NCI-H2107 treated with DMSO at 0.1 percent for 48 hours (cell line): Measurements from ENCODE around the gene GRM4.
"Not testable (repeated sequence)": the region's sequence is repeated elsewhere in the genome, so short reads cannot be mapped to it uniquely, and the experiment has no call there.

Experiments
- DNase-seq: peaks from one replicate; lab custom pipeline; 2025; ENCODE audit not compliant: unreplicated experiment; lab: John Stamatoyannopoulos, UW

Gene GRM4

DNA sequence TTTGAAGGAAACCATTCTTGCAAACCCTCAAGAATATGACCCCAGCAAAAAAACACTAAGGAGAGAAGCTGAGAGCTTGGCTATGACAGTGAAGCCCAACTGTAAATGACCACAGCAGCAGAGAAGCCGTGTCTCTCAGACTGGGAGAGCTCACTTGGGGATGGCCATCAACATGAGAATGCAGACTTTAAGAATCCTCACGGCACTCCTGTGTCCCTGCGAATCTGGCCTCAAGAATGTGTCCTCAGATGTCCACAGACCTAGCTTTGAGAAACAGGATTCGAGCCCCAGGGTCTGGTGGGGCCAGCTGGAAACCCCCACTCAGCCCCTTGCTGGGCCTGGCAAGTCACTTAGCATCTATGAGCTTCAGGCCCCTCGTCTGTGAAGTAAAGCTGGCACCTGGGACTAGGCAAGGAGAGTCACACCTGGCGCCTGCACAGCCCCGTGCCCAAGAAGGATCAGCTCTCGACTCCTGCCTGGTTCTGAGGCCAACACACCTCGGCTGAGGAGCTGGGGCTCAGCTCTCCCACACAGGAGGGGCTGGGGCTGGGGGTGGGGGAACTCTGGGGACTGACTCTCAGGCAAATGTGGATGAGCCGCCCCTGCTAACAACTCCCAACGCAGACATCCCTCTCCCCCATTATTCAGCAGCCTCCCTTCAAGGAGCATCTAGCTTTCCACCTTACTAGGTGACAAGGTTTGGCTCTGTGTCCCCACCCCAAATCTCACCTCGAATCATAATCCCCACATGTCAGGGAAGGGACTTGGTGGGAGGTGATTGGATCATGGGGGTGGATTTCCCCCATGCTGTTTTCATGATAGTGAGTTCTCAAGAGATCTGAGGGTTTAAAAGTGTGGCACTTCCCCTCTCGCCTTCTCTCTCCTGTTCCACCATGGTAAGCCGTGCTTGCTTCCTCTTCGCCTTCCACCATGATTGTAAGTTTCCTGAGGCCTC is 97.7 kb downstream of the GRM4 start:
- no peak for DNase-seq

DNA sequence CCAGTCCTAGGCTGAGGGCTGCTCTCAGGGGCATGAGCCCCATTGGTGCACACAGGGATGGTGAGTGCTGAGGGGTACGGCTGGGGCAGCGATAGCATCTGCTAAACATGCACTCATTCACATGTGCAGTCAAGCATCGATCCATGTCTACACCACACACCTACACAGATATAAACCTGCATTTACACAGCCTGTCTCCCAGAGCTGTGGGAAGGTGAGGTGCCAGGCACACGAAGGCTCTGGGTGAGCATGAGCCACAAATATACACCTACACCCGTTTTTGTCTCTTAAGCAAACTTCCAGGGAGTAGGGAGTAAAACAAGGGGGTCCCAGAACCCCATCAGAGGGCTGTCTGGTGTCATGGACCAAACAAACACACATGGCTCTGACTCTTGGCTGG is 99.3 kb downstream of the GRM4 start:
- DNase-seq = no peak

DNA sequence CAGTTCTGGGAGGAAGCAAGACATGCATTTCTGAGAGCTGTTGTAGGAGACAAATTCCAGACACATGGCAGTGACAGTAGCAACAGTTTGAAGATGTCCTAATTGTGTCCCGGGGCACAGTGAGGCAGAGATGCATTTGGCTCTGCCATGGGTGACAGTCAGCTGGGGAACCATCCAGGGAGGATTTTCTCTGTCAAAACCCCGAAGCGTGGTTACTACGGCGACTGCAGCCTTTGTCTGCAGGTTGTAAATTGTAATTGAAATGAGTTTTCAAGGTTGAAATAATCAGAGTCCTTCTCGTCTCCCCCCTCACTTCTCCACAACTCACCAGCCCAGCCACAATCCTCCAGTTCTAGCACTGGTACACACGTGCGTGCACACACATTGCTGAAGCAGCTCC is 100.1 kb downstream of the GRM4 start:
- no peak for DNase-seq

DNA sequence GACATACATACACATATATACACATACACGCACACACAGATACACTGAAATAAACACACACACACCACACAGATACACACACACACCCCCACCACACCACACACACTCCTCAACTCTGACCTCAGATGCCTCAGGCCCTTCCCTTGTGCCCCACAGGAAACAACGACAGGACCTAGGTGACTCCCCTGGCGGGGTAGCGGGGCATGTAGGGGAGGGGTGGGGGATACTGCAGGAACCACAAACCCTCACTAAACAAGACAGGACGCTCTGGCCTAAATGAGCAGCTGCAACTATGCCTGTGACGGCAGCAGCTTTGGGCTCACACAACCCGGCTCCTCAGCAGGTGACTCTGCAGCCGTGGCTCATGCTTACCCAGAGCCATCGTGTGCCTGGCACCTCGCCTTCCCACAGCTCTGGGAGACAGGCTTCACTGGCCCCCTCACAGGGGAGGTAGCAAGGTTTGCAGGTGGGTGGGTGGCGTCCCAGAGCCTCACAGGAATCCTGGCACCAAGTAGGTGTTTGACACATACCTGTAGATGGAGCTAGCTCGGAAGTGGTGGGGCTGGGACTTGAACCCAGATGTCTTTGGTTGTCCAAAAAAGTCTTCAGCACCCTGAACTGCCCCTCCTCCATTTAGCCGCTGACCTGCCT is 100.8 kb downstream of the GRM4 start:
- DNase-seq = no peak

DNA sequence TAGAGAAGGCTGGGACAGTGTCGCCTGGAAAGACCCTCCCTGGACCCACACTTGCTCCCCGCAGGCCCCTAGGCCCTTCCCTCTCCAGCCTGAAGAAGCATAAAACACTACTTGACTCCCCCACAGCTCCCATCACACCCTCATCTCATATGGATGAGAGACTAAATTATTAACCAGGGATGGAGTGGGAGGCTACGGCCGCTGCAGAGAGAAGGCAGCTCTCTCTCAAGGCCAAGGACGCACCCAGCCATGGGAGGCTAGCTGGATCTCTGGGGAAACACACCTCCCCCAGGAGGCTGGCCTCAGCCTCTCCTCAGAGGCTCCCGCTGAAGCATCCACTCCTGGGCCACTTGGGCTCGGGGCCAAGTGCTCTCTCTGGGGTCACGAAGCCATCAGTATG is 102.5 kb downstream of the GRM4 start:
- no peak for DNase-seq

DNA sequence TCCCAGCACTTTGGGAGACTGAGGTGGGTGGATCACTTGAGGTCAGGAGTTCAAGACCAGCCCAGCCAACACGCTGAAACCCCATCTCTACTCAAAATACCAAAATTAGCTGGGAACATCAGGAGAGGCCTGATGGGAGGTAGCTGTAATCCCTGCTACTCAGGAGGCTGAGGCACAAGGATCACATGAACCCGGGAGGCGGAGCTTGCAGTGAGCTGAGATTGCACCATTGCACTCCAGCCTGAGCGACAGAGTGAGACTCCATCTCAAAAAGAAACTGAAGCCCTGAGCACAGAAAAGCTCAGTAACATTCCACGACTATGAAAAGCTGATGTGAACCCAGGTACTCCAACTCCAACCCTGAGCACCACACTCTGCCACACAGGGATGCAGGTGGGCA is 103.9 kb downstream of the GRM4 start:
- DNase-seq = not testable (repeated sequence)

DNA sequence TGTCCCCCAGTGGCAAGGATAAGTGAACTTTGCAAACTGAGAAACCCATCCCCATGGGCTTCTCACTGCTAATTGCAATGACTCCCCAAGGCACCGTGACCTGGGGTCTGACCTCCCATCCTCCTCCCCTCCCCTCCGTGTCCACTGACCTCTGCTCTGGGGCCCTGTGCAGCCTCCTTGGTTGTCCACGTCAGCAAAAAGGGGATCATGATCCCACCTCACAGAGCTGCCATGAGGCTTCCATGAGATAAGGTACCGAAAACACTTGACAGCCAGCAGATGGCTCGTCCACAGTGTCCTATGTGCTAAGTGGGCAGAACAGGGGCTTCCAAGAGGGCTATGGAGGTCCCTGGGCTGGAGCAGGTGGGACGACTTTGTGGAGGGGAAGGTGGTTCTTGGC is 104.5 kb downstream of the GRM4 start:
- no peak for DNase-seq

DNA sequence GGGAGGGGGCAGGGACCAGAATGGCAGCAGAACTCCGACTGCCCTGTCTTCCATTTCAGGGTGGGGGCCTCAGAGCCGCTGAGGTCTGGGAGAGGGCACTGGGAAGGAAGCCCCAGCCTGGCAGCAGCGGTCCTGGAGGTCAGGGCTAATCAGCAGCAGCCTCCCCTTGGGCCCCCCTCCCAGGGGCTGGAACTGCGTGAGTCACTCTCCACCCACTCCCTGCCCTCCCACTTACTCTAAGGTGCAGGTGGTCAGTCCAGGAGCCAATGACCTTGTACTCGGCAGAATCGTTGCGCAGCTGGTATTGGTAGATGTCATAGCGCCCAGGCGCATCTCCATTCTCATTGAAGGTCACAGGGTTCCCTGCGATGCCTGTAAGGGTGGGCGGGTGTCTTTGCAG is 105.9 kb downstream of the GRM4 start:
- DNase-seq = no peak

DNA sequence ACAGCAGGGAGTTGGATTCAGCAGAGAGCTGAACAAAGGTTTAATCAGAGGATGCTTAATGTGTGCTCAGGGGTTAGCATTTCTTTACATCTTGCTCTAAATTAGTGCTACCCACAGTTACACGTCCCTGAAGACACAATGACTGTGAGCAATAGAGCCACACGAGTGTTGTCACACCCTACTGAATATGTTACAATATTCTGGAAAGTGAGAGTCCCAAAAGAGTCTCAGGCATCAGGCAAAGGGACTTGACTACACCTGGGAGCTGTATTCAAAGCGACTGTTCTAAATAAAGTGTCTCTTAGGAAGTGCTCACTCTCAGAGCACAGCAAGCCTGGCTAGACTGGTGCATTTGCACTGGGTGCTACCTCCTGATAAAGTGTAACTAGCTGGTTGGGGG is 108.7 kb downstream of the GRM4 start:
- DNase-seq = no peak

DNA sequence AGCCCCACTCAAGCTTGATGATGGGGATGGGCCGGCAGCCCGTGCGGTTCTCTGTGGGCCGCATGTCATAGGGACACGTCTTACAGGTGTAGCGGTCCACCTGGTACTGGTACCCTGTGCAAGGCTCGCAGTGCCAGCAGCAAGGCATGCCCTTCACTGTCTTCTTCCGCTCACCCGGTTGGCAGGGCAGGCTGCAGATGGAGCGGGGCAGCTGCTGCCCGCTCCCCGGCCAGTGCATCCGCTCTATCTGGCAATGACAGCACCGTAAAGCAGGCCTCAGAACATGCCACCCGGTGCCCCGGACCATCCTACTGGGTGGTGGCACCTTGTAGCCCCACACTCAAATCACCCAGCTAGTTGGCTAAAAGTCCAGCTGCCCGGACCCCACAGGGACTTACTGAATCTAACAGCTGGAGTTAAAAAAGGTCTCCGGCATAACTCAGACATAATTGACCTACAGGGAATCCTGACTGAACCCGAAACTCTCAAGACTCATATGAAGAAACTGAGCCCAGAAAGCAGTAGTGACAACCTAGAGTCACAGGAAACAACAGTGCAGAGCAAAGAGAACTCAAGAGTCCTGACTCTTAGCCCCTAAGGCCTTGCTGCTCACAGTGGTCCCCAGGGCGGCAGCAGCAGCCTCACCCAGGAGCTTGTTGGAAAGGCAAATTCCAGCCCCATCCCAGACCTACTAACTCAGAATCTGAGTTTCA is 109.4 kb downstream of the GRM4 start:
- no peak for DNase-seq

DNA sequence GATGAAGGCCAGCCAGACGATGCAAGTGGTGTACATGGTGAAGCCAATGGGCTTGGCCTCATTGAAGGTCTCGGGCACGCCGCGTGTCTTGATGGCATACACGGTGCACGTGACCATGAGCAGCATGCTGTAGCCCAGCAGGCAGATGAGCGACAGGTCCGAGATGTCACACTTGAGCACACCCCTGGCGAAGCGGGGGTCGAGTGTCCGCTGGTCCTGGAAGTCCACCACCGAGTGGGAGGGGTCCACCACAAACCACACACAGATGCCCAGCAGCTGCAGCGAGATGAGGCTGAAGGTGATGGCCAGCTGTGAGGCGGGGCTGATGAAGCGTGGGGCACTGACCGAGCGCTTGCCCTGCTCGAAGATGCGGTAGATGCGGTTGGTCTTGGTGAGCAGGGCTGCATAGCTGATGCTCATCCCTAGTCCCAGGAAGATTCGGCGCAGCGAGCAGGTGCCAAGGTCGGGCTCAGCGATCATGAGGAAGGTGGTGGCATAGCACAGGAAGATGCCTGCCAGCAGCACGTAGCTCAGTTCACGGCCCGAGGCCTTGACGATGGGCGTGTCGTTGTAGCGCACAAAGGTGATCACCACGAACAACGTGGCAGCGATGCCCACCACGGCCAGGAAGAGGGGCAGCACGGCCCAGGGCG is 110.1 kb downstream of the GRM4 start:
- no peak for DNase-seq

DNA sequence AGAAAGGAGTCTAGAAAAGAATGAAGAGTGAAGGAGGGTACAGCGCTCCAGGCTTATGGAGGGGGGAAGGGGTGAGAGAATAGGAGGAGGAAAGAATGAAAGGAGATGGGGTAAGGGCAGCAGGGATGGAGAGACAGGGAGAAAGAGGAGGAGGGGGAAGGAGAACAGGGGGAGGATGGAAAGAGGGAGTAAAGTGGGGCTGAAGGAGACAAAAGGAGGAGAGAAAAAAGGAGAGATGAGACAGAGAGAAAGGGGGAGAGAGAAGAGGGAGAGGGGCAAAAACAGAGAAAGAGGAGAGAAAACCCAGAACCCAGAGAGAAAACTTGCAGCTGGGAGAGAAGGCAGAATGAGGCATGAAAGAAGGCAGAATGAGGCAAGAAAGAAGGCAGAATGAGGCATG is 110.7 kb downstream of the GRM4 start:
- no peak for DNase-seq

DNA sequence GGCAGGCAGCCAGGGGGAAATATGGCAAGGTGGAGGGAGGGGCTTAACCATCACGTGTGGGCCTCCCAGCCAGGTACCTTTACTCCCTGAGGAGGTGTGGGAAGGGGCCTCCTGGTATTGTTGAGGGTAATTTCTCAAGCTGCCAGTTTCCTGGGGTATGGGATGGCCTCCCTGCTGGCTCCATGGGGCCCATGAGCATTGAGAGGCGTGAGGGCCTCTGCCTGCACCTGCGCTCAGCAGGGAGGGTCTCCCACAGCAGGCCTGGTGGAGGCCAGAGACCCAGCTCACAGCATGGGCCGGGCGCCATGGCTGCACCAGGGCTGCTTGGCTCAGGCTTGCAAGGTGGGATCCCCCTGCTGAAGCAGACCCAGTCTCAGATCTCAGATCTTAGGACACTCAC is 113.0 kb downstream of the GRM4 start:
- no peak for DNase-seq

DNA sequence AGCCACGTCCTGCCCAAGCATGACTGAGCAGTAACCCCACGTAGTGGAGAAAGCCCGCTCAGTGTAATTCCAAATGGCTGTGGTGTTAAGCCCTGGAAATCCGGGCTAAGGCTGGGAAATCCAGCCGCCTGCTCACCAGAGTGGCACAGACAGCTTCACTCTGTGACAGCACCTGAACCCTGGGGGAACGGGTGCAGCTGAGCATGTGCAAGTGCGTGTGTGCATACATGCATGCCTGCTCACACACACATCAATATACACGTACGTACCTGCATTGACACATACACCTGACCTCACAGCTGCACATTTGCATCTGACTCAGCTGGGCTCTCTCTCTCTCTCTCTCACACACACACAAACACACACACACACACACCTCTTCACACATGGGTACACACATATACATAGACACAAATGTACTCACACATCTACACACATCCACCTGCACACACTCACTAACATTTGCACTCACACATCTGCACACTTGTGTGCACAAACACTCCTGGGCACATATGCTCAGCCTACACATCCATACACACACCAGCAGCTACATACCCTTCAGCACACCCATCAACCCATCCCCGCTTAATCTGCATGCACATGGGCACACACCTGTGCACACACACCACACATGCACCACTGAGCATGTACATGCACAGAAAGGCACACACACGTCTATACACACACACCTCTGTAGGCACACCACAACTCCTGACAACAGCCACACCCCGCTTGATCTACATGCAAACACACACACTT is 114.1 kb downstream of the GRM4 start:
- no peak for DNase-seq

DNA sequence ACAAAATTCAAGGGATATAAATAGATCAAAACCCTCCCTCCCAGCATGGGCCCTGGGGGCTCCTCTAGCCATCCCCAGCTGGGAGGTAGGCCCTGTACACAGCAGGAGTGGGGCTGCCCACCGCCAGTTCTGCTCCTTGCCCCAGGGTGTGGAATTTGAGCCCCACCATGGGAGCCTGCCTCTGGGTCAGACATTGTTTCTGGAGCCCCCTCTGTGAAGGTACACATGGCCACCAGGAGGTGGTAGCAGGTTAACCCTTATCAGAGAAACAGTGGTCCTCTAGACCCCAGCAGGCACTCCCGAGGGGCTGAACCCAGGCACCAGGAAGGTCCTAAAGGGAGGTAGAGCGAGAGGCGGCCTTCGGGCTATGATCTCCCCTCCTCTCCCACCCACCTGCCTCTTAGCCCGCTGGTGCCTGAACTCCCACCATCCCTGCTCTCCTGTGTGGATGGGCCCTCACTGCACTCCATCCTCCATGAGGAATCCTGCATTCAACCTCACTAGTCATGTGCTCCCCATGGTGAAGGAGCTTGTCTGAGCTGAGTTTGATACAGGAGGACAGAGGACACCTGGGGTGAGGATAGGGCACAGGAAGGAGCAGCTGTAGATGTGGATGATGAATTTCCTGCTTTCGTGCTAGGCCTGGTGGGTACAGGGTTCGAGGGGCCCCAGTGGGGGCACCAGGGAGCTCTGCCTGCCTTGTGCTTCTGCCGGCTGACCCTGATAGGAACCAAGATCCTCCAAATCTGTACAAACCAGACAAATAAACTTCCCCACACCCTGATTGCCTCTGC is 114.9 kb downstream of the GRM4 start:
- no peak for DNase-seq

DNA sequence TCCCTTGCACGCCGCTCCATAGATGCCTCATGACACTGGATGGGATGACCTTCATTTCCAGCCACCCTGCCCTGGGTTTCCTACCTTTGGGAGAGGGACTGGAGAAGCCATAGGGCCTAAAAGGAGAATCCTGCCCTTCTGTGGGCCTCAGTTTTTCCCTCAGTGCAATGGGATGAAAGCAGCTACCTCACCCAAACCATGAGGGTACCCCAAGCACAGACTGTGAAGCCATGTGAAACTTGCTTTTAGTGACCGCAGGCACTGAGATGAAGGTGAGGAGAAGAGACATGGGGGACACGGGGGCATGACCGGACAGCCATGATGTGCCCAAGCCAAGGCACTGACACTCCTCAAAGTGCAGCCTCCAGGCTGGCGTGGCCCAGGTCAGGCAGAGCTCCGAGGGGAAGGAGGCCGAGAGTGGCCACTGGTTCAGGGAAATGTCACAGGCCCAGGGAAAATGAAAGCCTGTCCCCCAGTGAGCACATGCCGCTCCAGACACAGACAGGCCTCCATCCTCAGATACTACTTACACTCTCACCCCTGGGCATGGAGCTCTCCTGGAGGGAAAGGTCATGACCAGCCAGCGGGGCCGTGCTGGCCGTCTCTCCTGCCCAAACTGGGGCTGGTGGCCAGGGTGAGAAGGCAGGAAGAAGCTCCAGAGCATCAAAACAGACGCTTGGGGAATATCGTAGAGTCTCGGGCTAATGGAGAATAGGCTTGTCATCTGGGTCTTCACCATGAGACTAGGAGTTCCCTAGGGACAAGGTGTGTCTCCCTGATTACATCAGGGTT is 116.2 kb downstream of the GRM4 start:
- no peak for DNase-seq

DNA sequence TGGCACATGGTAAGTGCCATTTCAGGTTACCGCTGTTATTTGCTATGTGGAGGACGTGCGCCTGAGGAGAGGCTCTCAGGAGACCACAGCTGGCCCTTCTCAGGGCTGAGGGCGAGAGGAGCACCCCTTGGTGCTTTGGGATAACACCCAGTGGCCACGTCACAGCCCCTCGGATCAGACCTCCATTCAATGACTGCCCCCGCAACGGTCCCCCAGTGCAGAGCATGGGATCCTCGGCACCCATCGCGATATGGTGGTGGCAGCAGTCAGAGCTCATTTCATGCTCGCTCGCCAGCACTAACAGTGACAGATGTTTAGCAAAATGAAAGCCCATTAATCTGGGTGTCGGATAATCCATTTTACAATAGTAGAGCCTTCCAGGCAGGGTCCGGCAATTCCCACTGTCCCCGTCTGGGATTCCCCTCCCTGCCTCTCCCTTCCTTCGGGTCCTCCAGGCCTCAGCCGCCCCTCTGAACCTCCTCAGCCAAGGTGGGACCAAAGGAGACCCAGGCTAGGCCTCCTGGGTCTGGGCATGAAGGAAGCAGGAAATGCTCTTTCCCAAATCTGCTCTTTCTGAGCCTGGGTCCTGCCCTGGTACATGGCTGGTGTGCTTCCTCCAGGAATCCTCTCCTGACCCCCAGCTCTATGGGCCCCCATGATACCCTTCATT is 117.1 kb downstream of the GRM4 start:
- no peak for DNase-seq

DNA sequence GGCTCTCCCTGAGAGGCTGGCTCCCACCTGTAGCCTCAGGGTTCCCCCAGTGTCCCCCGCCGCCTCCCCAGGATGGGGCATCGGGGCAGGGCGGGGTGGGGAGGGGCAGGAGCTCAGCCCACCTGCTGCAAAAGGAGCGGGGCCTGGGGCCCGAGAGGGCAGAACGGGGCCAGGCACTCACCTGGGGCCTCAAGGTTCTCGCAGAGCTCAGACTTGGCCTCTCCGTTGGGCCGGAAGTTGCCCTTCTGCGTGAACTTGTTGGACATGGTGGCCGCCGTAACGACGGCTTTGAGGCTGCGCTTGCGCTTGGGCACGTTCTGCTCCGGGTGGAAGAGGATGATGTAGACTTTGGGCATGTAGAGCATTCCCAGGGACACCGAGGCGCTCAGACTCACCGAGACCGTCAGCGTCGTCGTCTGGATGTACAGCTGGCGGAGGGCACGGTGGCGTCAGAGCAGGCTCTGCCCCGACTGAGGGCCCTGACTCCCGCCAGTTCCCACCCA is 117.9 kb downstream of the GRM4 start:
- no peak for DNase-seq
